Naive thymus-derived CD8-positive, alpha-beta T cell (primary cell): ENCODE results near the gene ASB9. TPM values are rescaled to one million over a fixed set of nuclear protein-coding genes. Genes with fewer than 3 reads are reported as not detected.
"Not testable (repeated sequence)": the region's sequence is repeated elsewhere in the genome, so short reads cannot be mapped to it uniquely, and the experiment has no call there.

Experiments
- ATAC-seq, 2 donors: fragments of 150-1000 bp; cut with Tn5 transposase in 1 of 2; sonication (Bioruptor Pico), chemical (Tn5 transposase) in 1 of 2; 1 replicate in 1 of 2; 2 replicates in 1 of 2; pipeline ENCODE4 v1.10.0; 2021; ENCODE audit warnings: mild to moderate bottlenecking in 2 of 2, moderate library complexity in 2 of 2
- POLR2A ChIA-PET: fragments of 350-600 bp; sonication (Branson Sonifier 250); formaldehyde crosslinking; loops from one replicate; lab custom pipeline; 2021; ENCODE audit warnings: antibody characterized with exemption; lab: Charles Lee
- DNase-seq, 10 donors: peaks; one replicate each; pipeline versions ENCODE4 v3.0.0 to v3.0.0-alpha.2; 2020 to 2022
- H3K27ac Mint-ChIP-seq, 10 donors: one replicate each; pipeline ENCODE4 v1.8.0; 2020 to 2022; ENCODE audit warnings: mild to moderate bottlenecking in 10 of 10, mixed read lengths in 10 of 10, moderate library complexity in 4 of 10, inconsistent platforms in 1 of 10
- H3K27me3 Mint-ChIP-seq, 5 donors: one replicate each; pipeline ENCODE4 v1.8.0; 2021 to 2022; ENCODE audit warnings: mixed read lengths in 5 of 5
- H3K36me3 Mint-ChIP-seq, 3 donors: one replicate each; pipeline ENCODE4 v1.8.0; 2020 to 2022; ENCODE audit warnings: mixed read lengths in 3 of 3, mild to moderate bottlenecking in 2 of 3, inconsistent platforms in 1 of 3
- H3K4me1 Mint-ChIP-seq, 4 donors: one replicate each; pipeline ENCODE4 v1.8.0; 2021 to 2022; ENCODE audit warnings: mixed read lengths in 4 of 4
- H3K4me3 Mint-ChIP-seq, 10 donors: one replicate each; pipeline ENCODE4 v1.8.0; 2020 to 2022; ENCODE audit warnings: mild to moderate bottlenecking in 10 of 10, mixed read lengths in 10 of 10, moderate library complexity in 6 of 10, inconsistent platforms in 1 of 10
- H3K9me3 Mint-ChIP-seq, 9 donors: one replicate each; pipeline ENCODE4 v1.8.0; 2020 to 2022; ENCODE audit warnings: mixed read lengths in 9 of 9, mild to moderate bottlenecking in 3 of 9, inconsistent platforms in 1 of 9, moderate library complexity in 1 of 9
- polyA plus RNA-seq, 3 donors: library from polyadenylated mRNA; unstranded; fragments of 300-500 nt; fragmentation: Illumina TruSeq; gene quantifications; one replicate each; pipeline ENCODE4 v1.2.3, GENCODE V29; 2021
- total RNA-seq, 8 experiments: library from RNA in 2 of 8; stranded (reverse) in 2 of 8; gene quantifications; one replicate each; pipeline ENCODE4 v1.2.3 and lab custom pipeline; 2021 to 2026

The ASB9 gene
- total and polyA plus RNA-seq, 5 experiments from 2014 or later, result 0.33 to 2.7 (median 1.1) TPM; not detected in 1

GRCh38 chrX:15202454-15203177, 67.3 kb downstream of the ASB9 start:
- H3K27me3 Mint-ChIP-seq, result no peaks in the 10 kb centered on the region
- peaks cover 0 to 3% (median 0%) of the 10 kb centered on the region in 9 donors for H3K9me3 Mint-ChIP-seq
- POLR2A ChIA-PET, result no interaction called here
- H3K27ac Mint-ChIP-seq, result peak overlapping the region in 1 of 10 donors; percentile 8
- H3K36me3 Mint-ChIP-seq, result no peaks in the 10 kb centered on the region
- DNase-seq (no peak), ATAC-seq (no peak)
- no peak overlapping the region for H3K4me3 Mint-ChIP-seq
- peaks cover 8 to 26% (median 23%) of the 10 kb centered on the region in 4 donors for H3K4me1 Mint-ChIP-seq

GRCh38 chrX:15200871-15201270, 69.0 kb downstream of the ASB9 start:
- Mint-ChIP-seq H3K27me3 (no peaks in the 10 kb centered on the region), H3K4me3 (no peak overlapping the region), H3K36me3 (no peaks in the 10 kb centered on the region), H3K4me1 (peaks cover 8 to 26% (median 22%) of the 10 kb centered on the region in 4 donors), H3K9me3 (peaks cover 0 to 3% (median 0%) of the 10 kb centered on the region in 9 donors), H3K27ac (no peak overlapping the region)
- DNase-seq (no peak), ATAC-seq (no peak)
- POLR2A ChIA-PET, result no interaction called here

GRCh38 chrX:15198608-15199202, 71.2 kb downstream of the ASB9 start:
- H3K36me3 Mint-ChIP-seq, H3K4me3 Mint-ChIP-seq, H3K27me3 Mint-ChIP-seq, DNase-seq, ATAC-seq, POLR2A ChIA-PET, H3K9me3 Mint-ChIP-seq, H3K27ac Mint-ChIP-seq: not testable (repeated sequence)
- peaks cover 4 to 13% (median 9%) of the 10 kb centered on the region in 4 donors for H3K4me1 Mint-ChIP-seq

GRCh38 chrX:15194146-15194545, 75.7 kb downstream of the ASB9 start:
- Mint-ChIP-seq H3K4me1 (no peaks in the 10 kb centered on the region), H3K9me3 (no peaks in the 10 kb centered on the region), H3K27me3 (peaks cover 0 to 2% (median 0%) of the 10 kb centered on the region in 5 donors), H3K27ac (no peak overlapping the region), H3K4me3 (no peak overlapping the region), H3K36me3 (no peaks in the 10 kb centered on the region)
- DNase-seq, result no peak
- no peak for ATAC-seq
- POLR2A ChIA-PET, result no interaction called here

Other genes with a start within 250 kb of the ASB9 start
- gene ASB11, start 45.6 kb upstream of the ASB9 start, total RNA-seq, result not detected
- gene ASB11, start 45.6 kb upstream of the ASB9 start, polyA plus RNA-seq, result not detected
- 10 to 100 TPM; 30.9 to 34.2 TPM for gene PIGA, start 65.4 kb upstream of the ASB9 start, total RNA-seq
- gene PIGA, start 65.4 kb upstream of the ASB9 start, polyA plus RNA-seq, result 1 to 10 TPM; 3.6 to 5.2 (median 4.1) TPM
- gene VEGFD, start 114.3 kb upstream of the ASB9 start, total RNA-seq, result not detected
- not detected for gene VEGFD, start 114.3 kb upstream of the ASB9 start, polyA plus RNA-seq
- gene PIR, start 223.2 kb upstream of the ASB9 start, total RNA-seq, result under 1 TPM; 0.36 to 0.78 TPM
- not detected for gene PIR, start 223.2 kb upstream of the ASB9 start, polyA plus RNA-seq
- gene BMX, start 230.7 kb upstream of the ASB9 start, total RNA-seq, result not detected
- gene BMX, start 230.7 kb upstream of the ASB9 start, polyA plus RNA-seq, result not detected